Fibroblast of villous mesenchyme (primary cell): ENCODE results near the gene SRD5A3. TPM values are rescaled to one million over a fixed set of nuclear protein-coding genes. Genes with fewer than 3 reads are reported as not detected.

Experiments
- DNase-seq: peaks from one replicate; pipeline ENCODE4 v3.0.0-alpha.2; 2010; ENCODE audit warnings: low read depth
- H3K4me3 ChIP-seq: 2 replicates; pipeline ENCODE4 v1.5.1; 2011; ENCODE audit warnings: low read depth, mild to moderate bottlenecking, low read length
- CTCF ChIP-seq: IDR thresholded peaks from 2 replicates; pipeline ENCODE4 v1.5.1; 2012; ENCODE audit warnings: low read depth, mild to moderate bottlenecking, low read length; ENCODE audit not compliant: insufficient read depth
- total RNA-seq: library from RNA; depleted of rRNA; stranded (reverse); fragments of >200 nt; gene quantifications from 2 replicates; pipeline ENCODE4 v1.2.3, GENCODE V29; 2012

Gene SRD5A3
- total RNA-seq, 1 donor: 8.6 TPM

DNA sequence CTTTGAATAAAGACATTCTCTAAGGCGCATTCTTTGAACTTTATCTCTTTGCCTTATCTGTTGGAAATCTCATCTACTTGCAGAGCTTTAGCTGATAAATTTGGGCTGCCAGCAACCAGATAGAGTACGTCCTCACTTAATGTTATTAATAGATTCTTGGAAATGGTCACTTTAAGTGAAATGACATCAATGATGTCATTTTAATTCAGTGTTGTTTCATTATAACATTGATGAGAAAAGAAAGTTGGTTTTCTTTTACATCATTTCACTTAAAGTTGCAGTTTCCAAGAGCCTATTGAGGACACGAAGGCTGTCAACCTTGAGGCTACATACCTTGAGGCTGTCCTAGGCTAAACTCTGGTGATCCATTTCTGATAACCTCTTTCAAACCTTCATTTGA is 59.0 kb downstream of the SRD5A3 start:
- H3K4me3 ChIP-seq: no peak overlapping the region
- DNase-seq: no peak
- no peak for TF ChIP-seq CTCF

DNA sequence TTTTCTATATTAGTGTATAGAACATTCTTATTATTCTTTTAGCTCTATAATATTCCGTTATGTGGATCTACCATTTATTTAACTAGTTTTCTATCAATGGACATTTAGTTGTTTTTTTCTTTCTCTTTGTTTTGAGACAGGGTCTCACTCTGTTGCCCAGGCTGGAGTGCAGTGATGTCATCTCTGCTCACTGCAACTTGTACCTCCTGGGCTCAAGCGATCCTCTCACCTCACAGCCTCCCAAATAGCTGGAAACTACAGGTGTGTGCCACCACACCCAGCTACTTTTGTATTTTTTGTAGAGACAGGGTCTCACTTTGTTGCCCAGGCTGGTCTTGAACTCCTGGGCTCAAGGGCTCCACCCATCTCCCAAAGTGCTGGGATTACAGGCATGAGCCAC is 60.5 kb downstream of the SRD5A3 start:
- no peak for TF ChIP-seq CTCF
- DNase-seq: no peak
- no peak overlapping the region for H3K4me3 ChIP-seq

DNA sequence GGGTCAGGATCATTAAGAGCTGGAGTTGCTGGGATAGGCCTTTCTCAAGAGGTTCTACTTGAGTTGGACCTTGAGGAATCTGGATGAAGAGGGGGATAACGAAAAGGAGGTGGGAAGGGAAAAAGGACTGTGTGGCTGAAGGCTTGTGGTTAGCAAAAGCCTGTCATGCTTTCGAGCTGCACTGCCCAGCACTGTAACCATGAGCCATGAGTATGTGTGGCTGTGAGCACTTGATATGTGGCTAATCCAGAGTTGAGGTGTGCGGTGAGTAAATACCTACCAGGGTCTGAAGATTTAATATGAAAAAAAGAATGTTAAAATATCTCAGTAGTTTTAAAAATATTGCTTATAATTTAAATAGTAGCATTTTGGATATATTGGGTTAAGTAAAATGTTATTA is 61.1 kb downstream of the SRD5A3 start:
- TF ChIP-seq CTCF: no peak
- no peak for DNase-seq
- H3K4me3 ChIP-seq: no peak overlapping the region

GRCh38 chr4:55407764-55408163 is 61.7 kb downstream of the SRD5A3 start:
- TF ChIP-seq CTCF: no peak
- no peak for DNase-seq

GRCh38 chr4:55409468-55410171 is 63.6 kb downstream of the SRD5A3 start:
- peak; percentile 68 for DNase-seq
- H3K4me3 ChIP-seq: peak overlapping the region; percentile 6
- peak; percentile 44 for TF ChIP-seq CTCF

More at GRCh38 chr4:55407764-55408163, 61.7 kb downstream of the SRD5A3 start:
- H3K4me3 ChIP-seq: no peak overlapping the region

DNA sequence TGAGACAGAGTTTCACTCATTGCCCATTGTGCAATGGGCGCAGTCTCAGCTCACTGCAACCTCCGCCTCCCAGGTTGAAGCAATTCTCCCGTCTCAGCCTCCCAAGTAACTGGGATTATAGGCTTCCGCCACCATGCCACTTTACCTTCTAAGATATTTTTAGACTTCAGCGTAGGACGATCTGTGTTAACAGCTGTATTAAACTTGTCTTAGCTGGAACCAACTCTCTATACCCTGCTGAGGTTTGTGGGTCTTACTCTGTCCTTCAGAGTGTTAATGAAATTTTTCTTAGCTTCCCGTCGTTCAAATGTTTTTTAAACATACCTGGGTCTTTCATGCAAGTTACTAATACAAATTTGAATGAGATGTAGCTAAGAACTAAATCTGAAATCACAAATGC is 64.4 kb downstream of the SRD5A3 start:
- H3K4me3 ChIP-seq: no peak overlapping the region
- TF ChIP-seq CTCF: no peak
- no peak for DNase-seq

- DNase-seq: no peak
- no peak for TF ChIP-seq CTCF
These were observed 65.6 kb downstream of the SRD5A3 start for GRCh38 chr4:55411621-55412020.

More at GRCh38 chr4:55411621-55412020, 65.6 kb downstream of the SRD5A3 start:
- H3K4me3 ChIP-seq: no peak overlapping the region
